Testis (tissue), 3 donors: ENCODE results near the gene KLHL5. TPM values are rescaled to one million over a fixed set of nuclear protein-coding genes. Genes with fewer than 3 reads are reported as not detected.

ENCODE experiments used
- DNase-seq: peaks from one replicate; pipeline ENCODE4 v3.0.0-alpha.2; 2019
- H3K27ac ChIP-seq, 2 donors: fragments of 200-600 bp; sonication (generic); one replicate each; pipeline ENCODE4 v1.5.1; 2019
- H3K27me3 ChIP-seq: fragments of 200-600 bp; sonication (generic); one replicate; pipeline ENCODE4 v1.5.1; 2019
- H3K36me3 ChIP-seq: fragments of 200-600 bp; sonication (generic); one replicate; pipeline ENCODE4 v1.5.1; 2017; ENCODE audit warnings: low read depth; ENCODE audit errors: missing control alignments
- H3K4me1 ChIP-seq: fragments of 200-600 bp; sonication (generic); one replicate; pipeline ENCODE4 v1.5.1; 2019
- H3K4me3 ChIP-seq, 2 donors: fragments of 200-600 bp; sonication (generic); one replicate each; pipeline ENCODE4 v1.5.1; 2017 to 2019
- H3K9me3 ChIP-seq: fragments of 200-600 bp; sonication (generic); one replicate; pipeline ENCODE4 v1.5.1; 2017
- POLR2A ChIP-seq: fragments of 450-650 bp; IDR thresholded peaks from one replicate; pipeline ENCODE4 v1.6.1; 2017; ENCODE audit warnings: antibody characterized with exemption, mild to moderate bottlenecking, moderate library complexity
- WGBS, 2 donors: methylation state at CpG; one replicate each; pipeline ENCODE4 v1.1.5; 2018; 5-methylcytosine and 5-hydroxymethylcytosine counted together
- intact Hi-C: fragments of 100-400 bp; cut with DNase I; formaldehyde crosslinking; loops from one replicate; pipeline ENCODE4 v1.15.1; 2023; ENCODE audit warnings: low total_unique reads
- polyA plus RNA-seq: library from polyadenylated mRNA; stranded (reverse); fragments of 350-450 nt; fragmentation: Illumina TruSeq; extraction: RNeasy Lipid Tissue Mini Kit (QIAGEN cat#74804); gene quantifications from one replicate; pipeline ENCODE4 v1.2.3, GENCODE V29; 2014; ENCODE audit warnings: low read depth, low replicate concordance; ENCODE audit not compliant: insufficient read depth
- total RNA-seq, 2 donors: library from RNA; depleted of rRNA; stranded (reverse); fragments of >200 nt; gene quantifications; one replicate each; pipeline ENCODE4 v1.2.3, GENCODE V29; 2016
- TF ChIP-seq, protein P1 (sequence below), 3 experiments: fragments of 450-650 bp in 2 of 3; fragments of 200-600 bp in 1 of 3; sonication (generic) in 1 of 3; IDR thresholded peaks; one replicate each; pipeline ENCODE4 v1.5.1; 2016 to 2019; ENCODE audit warnings: antibody characterized with exemption in 3 of 3, mild to moderate bottlenecking in 2 of 3, moderate library complexity in 1 of 3

The KLHL5 gene
- total and polyA plus RNA-seq, 3 donors from 2014 or later, result 11.0 to 20.9 (median 14.4) TPM

DNA sequence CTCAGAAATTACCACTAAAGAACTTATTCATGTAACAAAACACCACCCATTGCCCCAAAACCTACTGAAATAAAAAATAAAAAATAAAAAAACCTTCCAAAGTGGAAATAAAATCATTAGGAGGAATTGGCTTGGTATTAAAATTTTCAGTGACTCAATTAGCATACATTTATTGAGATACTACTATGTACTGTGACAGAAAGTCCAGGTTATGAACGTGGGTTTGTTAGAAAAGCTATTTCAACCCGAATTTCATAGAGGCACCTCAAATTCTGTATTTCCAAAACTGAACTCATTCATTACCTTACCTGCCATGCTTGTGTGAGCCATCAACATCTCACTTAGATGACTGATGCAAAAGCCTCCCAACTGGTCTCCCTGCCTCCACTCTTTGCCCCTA lies 16.8 kb downstream of the KLHL5 start:
- DNase-seq, result no peak
- no peak for TF ChIP-seq POLR2A
- TF ChIP-seq, protein P1, sequence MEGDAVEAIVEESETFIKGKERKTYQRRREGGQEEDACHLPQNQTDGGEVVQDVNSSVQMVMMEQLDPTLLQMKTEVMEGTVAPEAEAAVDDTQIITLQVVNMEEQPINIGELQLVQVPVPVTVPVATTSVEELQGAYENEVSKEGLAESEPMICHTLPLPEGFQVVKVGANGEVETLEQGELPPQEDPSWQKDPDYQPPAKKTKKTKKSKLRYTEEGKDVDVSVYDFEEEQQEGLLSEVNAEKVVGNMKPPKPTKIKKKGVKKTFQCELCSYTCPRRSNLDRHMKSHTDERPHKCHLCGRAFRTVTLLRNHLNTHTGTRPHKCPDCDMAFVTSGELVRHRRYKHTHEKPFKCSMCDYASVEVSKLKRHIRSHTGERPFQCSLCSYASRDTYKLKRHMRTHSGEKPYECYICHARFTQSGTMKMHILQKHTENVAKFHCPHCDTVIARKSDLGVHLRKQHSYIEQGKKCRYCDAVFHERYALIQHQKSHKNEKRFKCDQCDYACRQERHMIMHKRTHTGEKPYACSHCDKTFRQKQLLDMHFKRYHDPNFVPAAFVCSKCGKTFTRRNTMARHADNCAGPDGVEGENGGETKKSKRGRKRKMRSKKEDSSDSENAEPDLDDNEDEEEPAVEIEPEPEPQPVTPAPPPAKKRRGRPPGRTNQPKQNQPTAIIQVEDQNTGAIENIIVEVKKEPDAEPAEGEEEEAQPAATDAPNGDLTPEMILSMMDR (IDR thresholded peaks at IDR 0.05), result no peak

DNA sequence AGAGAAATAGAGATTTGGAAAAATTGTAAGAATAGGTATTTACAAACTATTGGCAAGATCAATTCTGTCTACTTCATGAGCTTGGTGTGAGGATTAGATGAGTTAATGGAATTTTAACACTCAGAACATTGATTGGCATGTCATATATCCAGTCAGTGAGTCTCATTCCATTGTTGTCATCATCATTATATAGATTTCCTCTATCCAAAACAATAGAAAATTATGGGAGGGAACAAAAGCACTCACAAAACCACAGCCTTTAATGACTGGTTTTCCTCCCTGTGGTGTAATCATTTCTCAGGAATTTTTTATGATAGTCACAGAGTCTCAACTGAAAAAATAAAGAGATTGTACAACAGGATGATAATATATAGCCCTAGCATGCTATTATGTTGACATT lies 21.1 kb downstream of the KLHL5 start:
- H3K27me3 ChIP-seq, result no peaks in the 10 kb centered on the region
- no peak overlapping the region for H3K27ac ChIP-seq
- H3K36me3 ChIP-seq, result no peaks in the 10 kb centered on the region
- H3K4me3 ChIP-seq, result no peak overlapping the region
- no peaks in the 10 kb centered on the region for H3K9me3 ChIP-seq
- intact Hi-C loops, result no loop called here
- H3K4me1 ChIP-seq, result peaks cover 4% of the 10 kb centered on the region
- TF ChIP-seq, protein P1 (IDR thresholded peaks at IDR 0.05), result no peak
- TF ChIP-seq POLR2A, result no peak
- DNase-seq, result no peak

More for the DNA sequence above, 16.8 kb downstream of the KLHL5 start:
- Histone ChIP-seq H3K4me3 (no peak overlapping the region), H3K9me3 (no peaks in the 10 kb centered on the region), H3K4me1 (no peaks in the 10 kb centered on the region), H3K36me3 (no peaks in the 10 kb centered on the region), H3K27me3 (no peaks in the 10 kb centered on the region), H3K27ac (no peak overlapping the region)
- intact Hi-C loops, result no loop called here
- 84 to 87% methylated on average over 2 of the region's 2 CpGs for WGBS, 2 donors

DNA sequence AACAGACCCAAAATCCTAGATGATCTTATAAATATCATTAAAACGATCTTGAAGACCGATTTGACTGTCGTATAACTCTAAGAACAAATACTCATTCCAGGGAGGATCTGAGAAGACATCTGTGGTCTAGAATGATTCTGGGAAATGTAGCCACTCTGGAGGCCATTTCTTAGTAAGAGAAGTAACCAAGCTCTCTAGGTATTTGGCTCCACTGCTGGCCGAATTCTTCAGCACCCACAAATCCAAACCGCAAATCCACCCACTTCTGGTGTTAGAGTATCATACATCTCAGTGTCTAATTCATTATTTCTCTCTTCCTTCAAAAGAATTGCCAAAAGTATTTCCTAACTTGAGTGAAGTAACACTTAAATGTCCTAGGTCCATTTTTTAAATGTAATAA lies 23.9 kb downstream of the KLHL5 start:
- H3K4me3 ChIP-seq, result no peak overlapping the region
- no peak for DNase-seq
- 90 to 92% methylated on average over 5 of the region's 5 CpGs for WGBS, 2 donors
- no peak for TF ChIP-seq POLR2A
- TF ChIP-seq, protein P1 (IDR thresholded peaks at IDR 0.05), result no peak
- intact Hi-C loops, result no loop called here
- H3K4me1 ChIP-seq, result peaks cover 4% of the 10 kb centered on the region
- H3K36me3 ChIP-seq, result no peaks in the 10 kb centered on the region
- H3K9me3 ChIP-seq, result no peaks in the 10 kb centered on the region
- H3K27me3 ChIP-seq, result no peaks in the 10 kb centered on the region
- H3K27ac ChIP-seq, result no peak overlapping the region

GRCh38 chr4:39096847-39097246 lies 34.8 kb downstream of the KLHL5 start:
- Histone ChIP-seq H3K27ac (no peak overlapping the region), H3K9me3 (no peaks in the 10 kb centered on the region), H3K36me3 (no peaks in the 10 kb centered on the region), H3K4me3 (no peak overlapping the region), H3K27me3 (no peaks in the 10 kb centered on the region), H3K4me1 (no peaks in the 10 kb centered on the region)
- 77 to 100% methylated on average over 1 of the region's 1 CpG for WGBS, 2 donors
- intact Hi-C loops, result no loop called here
- TF ChIP-seq, protein P1 (IDR thresholded peaks at IDR 0.05), result no peak
- no peak for TF ChIP-seq POLR2A
- no peak for DNase-seq

- no peaks in the 10 kb centered on the region for H3K27me3 ChIP-seq
- TF ChIP-seq, protein P1 (IDR thresholded peaks at IDR 0.05), result no peak
- TF ChIP-seq POLR2A, result no peak
- no peaks in the 10 kb centered on the region for H3K9me3 ChIP-seq
- H3K27ac ChIP-seq, result no peak overlapping the region
- no peaks in the 10 kb centered on the region for H3K4me1 ChIP-seq
- WGBS, 2 donors, result 62 to 73% methylated on average over 5 of the region's 5 CpGs
- DNase-seq, result no peak
- no peak overlapping the region for H3K4me3 ChIP-seq
- intact Hi-C loops, result no loop called here
- H3K36me3 ChIP-seq, result no peaks in the 10 kb centered on the region
Measured at GRCh38 chr4:39097290-39097689, 35.3 kb downstream of the KLHL5 start.
